DND-41 (cell line): ENCODE results near the gene SND1.

Experiments
- CTCF ChIP-seq: IDR thresholded peaks from 2 replicates; pipeline ENCODE4 v1.5.1; 2012; ENCODE audit warnings: borderline replicate concordance, low read length, moderate library complexity, mild to moderate bottlenecking; ENCODE audit not compliant: poor library complexity, severe bottlenecking; ENCODE audit errors: extremely low read depth
- EZH2 ChIP-seq: IDR thresholded peaks from 3 replicates; pipeline ENCODE4 v1.6.1; 2012; ENCODE audit warnings: borderline replicate concordance, low read depth, mild to moderate bottlenecking, moderate library complexity, low read length, inconsistent platforms; ENCODE audit not compliant: severe bottlenecking

DNA sequence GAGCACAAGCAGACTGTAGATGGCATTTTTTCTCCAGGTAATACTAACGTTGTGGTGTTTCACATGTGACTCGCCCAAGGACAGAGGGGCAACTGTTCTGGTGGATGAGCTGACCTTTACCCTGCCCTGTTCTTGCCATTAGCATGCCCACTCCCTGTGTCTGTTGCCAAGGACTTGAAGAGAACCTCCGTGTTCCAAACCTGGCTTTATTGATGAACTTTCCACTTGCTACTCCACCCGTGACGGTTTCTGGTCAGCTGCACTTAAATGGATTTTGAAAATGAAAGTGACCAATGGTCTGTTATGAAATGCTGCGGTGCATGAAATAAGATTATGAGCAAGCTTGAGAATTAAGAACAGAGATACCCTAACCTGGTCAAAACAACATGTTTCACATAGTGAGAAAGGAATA is 348.9 kb downstream of the SND1 start:
- TF ChIP-seq CTCF (no peak), EZH2 (no peak)
